Esophagus squamous epithelium (tissue), 5 donors: ENCODE results near the gene FERMT3. TPM values are rescaled to one million over a fixed set of nuclear protein-coding genes. Genes with fewer than 3 reads are reported as not detected.

Experiments
- DNase-seq: peaks from one replicate; lab custom pipeline; 2025; lab: John Stamatoyannopoulos, UW
- H3K27ac ChIP-seq, 4 donors: fragments of 200-600 bp; sonication (generic); one replicate each; pipeline ENCODE4 v1.5.1; 2016 to 2019; ENCODE audit warnings: mild to moderate bottlenecking in 1 of 4
- H3K27me3 ChIP-seq, 4 donors: fragments of 200-600 bp; sonication (generic); 1 replicate in 3 of 4; 2 replicates in 1 of 4; pipeline versions ENCODE4 v1.5.1 to v1.6.0; 2017 to 2021; ENCODE audit warnings: antibody characterized with exemption in 1 of 4
- H3K36me3 ChIP-seq, 3 donors: fragments of 200-600 bp; sonication (generic); one replicate each; pipeline ENCODE4 v1.5.1; 2016 to 2019
- H3K4me1 ChIP-seq, 3 donors: fragments of 200-600 bp; sonication (generic); one replicate each; pipeline ENCODE4 v1.5.1; 2017 to 2019
- H3K4me3 ChIP-seq, 4 donors: fragments of 200-600 bp; sonication (generic); 1 replicate in 3 of 4; 2 replicates in 1 of 4; pipeline ENCODE4 v1.5.1; 2016 to 2019; ENCODE audit warnings: mild to moderate bottlenecking in 2 of 4, moderate library complexity in 1 of 4
- H3K9me3 ChIP-seq, 3 donors: fragments of 200-600 bp; sonication (generic); one replicate each; pipeline ENCODE4 v1.5.1; 2016 to 2019
- POLR2A ChIP-seq, 4 donors: fragments of 450-650 bp; IDR thresholded peaks; one replicate each; pipeline ENCODE4 v1.6.1; 2017; ENCODE audit warnings: antibody characterized with exemption in 4 of 4, mild to moderate bottlenecking in 4 of 4, moderate library complexity in 3 of 4
- WGBS, 2 donors: methylation state at CpG; one replicate each; pipeline ENCODE4 v1.1.5; 2018; 5-methylcytosine and 5-hydroxymethylcytosine counted together
- intact Hi-C: fragments of 100-400 bp; cut with DNase I; formaldehyde crosslinking; loops from one replicate; pipeline ENCODE4 v1.15.0; 2022
- total RNA-seq, 4 donors: library from RNA; depleted of rRNA; stranded (reverse); fragments of >200 nt; gene quantifications; one replicate each; pipeline ENCODE4 v1.1.0, GENCODE V29; 2016
- TF ChIP-seq, protein P1 (sequence below), 6 experiments: fragments of 450-650 bp in 4 of 6; fragments of 200-600 bp in 2 of 6; sonication (generic) in 2 of 6; IDR thresholded peaks; one replicate each; pipeline ENCODE4 v1.5.1; 2016 to 2019; ENCODE audit warnings: antibody characterized with exemption in 6 of 6, mild to moderate bottlenecking in 4 of 6, moderate library complexity in 4 of 6
- donor health status: DM: yes; HTN: yes; CAD: no.

Gene FERMT3
- total RNA-seq, 4 donors from 2014 or later, result 3.8 to 16.9 (median 10.6) TPM

DNA sequence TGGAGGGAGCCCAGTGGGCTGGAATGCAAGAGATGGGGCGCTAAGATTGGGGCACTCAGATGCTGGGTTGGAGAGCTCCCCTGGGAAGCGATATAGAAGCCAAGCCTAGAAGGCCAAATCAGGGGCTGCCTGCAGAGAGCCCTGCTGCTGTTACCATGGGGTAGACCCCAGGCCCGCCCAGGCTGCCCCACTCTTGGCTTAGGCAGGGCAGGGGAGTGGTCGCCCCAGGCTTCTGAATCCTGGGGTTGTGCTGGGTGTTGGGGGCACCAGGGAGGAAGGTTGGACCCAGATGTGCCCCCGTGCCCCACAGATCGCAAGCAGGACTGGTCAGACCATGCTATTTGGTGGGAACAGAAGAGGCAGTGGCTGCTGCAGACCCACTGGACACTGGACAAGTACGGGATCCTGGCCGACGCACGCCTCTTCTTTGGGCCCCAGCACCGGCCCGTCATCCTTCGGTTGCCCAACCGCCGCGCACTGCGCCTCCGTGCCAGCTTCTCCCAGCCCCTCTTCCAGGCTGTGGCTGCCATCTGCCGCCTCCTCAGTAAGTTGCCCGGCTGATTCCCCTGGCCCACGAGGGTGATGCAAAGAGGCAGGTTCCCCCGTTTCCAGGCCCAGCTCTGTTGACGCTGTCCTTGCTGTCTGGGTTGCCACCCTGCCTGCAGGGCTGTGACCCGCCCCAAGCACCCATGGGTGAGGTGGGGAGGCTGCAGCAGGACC lies 3.9 kb downstream of the FERMT3 start:
- 81 to 85% methylated on average over 11 to 16 of the region's 24 CpGs for WGBS, 2 donors
- Histone ChIP-seq H3K36me3 (peaks cover 0 to 40% (median 0%) of the 10 kb centered on the region in 3 donors), H3K4me1 (peaks cover 0 to 35% (median 0%) of the 10 kb centered on the region in 3 donors), H3K9me3 (no peaks in the 10 kb centered on the region), H3K27me3 (no peaks in the 10 kb centered on the region), H3K4me3 (no peak overlapping the region), H3K27ac (no peak overlapping the region)
- intact Hi-C loops, result no loop called here
- no peak for DNase-seq
- TF ChIP-seq, protein P1, sequence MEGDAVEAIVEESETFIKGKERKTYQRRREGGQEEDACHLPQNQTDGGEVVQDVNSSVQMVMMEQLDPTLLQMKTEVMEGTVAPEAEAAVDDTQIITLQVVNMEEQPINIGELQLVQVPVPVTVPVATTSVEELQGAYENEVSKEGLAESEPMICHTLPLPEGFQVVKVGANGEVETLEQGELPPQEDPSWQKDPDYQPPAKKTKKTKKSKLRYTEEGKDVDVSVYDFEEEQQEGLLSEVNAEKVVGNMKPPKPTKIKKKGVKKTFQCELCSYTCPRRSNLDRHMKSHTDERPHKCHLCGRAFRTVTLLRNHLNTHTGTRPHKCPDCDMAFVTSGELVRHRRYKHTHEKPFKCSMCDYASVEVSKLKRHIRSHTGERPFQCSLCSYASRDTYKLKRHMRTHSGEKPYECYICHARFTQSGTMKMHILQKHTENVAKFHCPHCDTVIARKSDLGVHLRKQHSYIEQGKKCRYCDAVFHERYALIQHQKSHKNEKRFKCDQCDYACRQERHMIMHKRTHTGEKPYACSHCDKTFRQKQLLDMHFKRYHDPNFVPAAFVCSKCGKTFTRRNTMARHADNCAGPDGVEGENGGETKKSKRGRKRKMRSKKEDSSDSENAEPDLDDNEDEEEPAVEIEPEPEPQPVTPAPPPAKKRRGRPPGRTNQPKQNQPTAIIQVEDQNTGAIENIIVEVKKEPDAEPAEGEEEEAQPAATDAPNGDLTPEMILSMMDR (IDR thresholded peaks at IDR 0.05), result no peak
- no peak for TF ChIP-seq POLR2A (IDR thresholded peaks at IDR 0.05)

DNA sequence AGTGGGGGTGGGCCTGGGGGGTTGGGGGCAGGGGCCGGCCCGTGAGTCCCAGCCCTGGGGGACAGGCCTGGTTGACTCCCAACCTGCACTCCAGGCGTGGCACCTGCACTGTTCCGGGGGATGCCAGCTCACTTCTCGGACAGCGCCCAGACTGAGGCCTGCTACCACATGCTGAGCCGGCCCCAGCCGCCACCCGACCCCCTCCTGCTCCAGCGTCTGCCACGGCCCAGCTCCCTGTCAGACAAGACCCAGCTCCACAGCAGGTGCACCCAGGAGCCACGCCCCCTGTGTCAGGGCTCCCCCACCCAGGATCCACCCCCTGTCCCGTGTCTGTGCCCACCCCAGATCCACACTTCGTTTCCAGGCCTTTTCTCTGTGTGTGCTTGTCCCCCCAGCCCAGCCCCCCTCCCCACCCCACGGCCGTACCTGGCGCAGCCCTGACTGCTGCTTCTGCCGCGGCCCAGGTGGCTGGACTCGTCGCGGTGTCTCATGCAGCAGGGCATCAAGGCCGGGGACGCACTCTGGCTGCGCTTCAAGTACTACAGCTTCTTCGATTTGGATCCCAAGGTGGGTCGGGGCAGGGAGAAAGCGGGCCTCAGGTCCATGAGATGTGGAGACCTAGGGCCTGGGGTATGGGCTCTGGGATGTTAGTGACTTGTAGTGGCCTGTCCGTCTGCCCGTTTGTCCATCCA lies 4.8 kb downstream of the FERMT3 start:
- no peak for DNase-seq
- H3K27ac ChIP-seq, result no peak overlapping the region
- no peaks in the 10 kb centered on the region for H3K27me3 ChIP-seq
- 57 to 74% methylated on average over 8 to 14 of the region's 30 CpGs for whole genome bisulfite sequencing, 2 donors
- no peaks in the 10 kb centered on the region for H3K9me3 ChIP-seq
- peaks cover 0 to 26% (median 0%) of the 10 kb centered on the region in 3 donors for H3K4me1 ChIP-seq
- peaks cover 0 to 31% (median 0%) of the 10 kb centered on the region in 3 donors for H3K36me3 ChIP-seq
- intact Hi-C loops, result no loop called here
- H3K4me3 ChIP-seq, result no peak overlapping the region
- no peak for TF ChIP-seq POLR2A (IDR thresholded peaks at IDR 0.05)
- TF ChIP-seq, protein P1 (IDR thresholded peaks at IDR 0.05), result no peak

DNA sequence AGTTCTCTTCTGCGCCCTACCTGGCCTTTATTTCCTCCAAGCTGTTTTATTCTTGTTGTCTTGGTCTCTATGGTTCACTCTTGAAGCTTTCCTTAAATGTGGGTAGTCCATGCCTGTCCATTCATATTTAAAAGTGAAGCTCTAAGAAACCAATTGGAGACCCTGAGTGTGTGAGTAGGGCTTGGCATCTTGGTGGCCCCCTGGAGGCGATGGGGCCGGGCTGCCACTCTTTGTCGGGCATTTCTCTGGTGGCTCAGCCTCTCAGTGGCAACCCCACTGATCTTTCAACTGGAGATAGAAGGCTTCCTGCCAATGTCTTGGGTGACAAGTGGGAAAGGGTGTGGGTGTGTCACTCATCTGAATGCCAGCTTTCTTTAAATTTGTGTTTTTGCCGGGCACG lies 10.4 kb downstream of the FERMT3 start:
- H3K4me3 ChIP-seq, result no peak overlapping the region
- no peaks in the 10 kb centered on the region for H3K27me3 ChIP-seq
- intact Hi-C loops, result no loop called here
- H3K4me1 ChIP-seq, result no peaks in the 10 kb centered on the region
- H3K36me3 ChIP-seq, result peaks cover 0 to 29% (median 6%) of the 10 kb centered on the region in 3 donors
- DNase-seq, result no peak
- H3K27ac ChIP-seq, result no peak overlapping the region
- 77 to 79% methylated on average over 3 to 4 of the region's 6 CpGs for whole genome bisulfite sequencing, 2 donors
- no peaks in the 10 kb centered on the region for H3K9me3 ChIP-seq
- TF ChIP-seq, protein P1 (IDR thresholded peaks at IDR 0.05), result no peak
- no peak for TF ChIP-seq POLR2A (IDR thresholded peaks at IDR 0.05)

DNA sequence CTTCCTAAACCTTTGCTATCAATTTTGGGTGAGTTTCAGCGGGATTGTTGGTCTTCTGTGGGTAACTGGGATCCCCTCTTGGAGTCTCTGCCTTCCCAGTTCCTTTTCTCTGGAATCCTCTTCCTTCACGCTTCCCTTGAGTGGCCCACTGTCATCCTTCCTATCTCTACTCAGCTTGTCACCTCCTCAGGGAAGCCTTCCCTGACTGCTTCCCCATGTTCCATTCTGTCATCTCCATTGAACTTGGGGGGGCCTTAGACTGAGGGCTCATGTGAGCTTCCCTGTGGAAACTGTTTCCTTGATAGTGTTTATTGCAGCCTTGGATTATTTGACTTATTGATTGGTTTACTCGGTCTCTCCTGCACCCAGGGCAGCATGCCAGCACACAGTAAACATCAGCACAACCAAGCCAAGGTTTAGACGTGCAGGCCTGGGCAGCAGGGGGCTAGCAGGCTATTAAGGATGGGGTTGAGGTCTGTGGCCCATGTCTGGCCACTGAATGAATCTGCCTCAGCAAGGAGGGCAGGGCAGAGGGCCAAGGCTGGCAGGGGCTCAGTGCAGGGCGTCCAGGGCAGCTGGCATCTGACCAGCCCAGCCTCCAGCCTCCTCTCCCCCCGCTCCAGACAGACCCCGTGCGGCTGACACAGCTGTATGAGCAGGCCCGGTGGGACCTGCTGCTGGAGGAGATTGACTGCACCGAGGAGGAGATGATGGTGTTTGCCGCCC lies 12.3 kb downstream of the FERMT3 start:
- H3K4me1 ChIP-seq, result peaks cover 0 to 16% (median 0%) of the 10 kb centered on the region in 3 donors
- H3K4me3 ChIP-seq, result no peak overlapping the region
- no peaks in the 10 kb centered on the region for H3K9me3 ChIP-seq
- peaks cover 0 to 39% (median 6%) of the 10 kb centered on the region in 3 donors for H3K36me3 ChIP-seq
- DNase-seq, result no peak
- no peaks in the 10 kb centered on the region for H3K27me3 ChIP-seq
- no peak overlapping the region for H3K27ac ChIP-seq
- intact Hi-C loops, result no loop called here
- 80% methylated on average over 3 to 4 of the region's 11 CpGs for WGBS, 2 donors
- TF ChIP-seq, protein P1 (IDR thresholded peaks at IDR 0.05), result no peak
- no peak for TF ChIP-seq POLR2A (IDR thresholded peaks at IDR 0.05)
